Activated T-cell treated with anti-CD3 and anti-CD28 coated beads, Interleukin-2, amount 50 U/mL, for 72 hours (primary cell): ENCODE results near the gene GRAMD1A. TPM values are rescaled to one million over a fixed set of nuclear protein-coding genes. Genes with fewer than 3 reads are reported as not detected.

Experiments used
- ATAC-seq, 2 donors: fragments of 150-1000 bp; cut with Tn5 transposase; replicated peaks in 1 of 2; 2 replicates each; pipeline ENCODE4 v1.10.0; 2021; ENCODE audit warnings: moderate library complexity in 2 of 2, mild to moderate bottlenecking in 1 of 2
- DNase-seq, 2 donors: peaks; one replicate each; pipeline ENCODE4 v3.0.0; 2021 to 2022; ENCODE audit warnings: mixed read lengths in 1 of 2
- H3K27ac Mint-ChIP-seq: one replicate; pipeline ENCODE4 v1.8.0; 2022; ENCODE audit warnings: mild to moderate bottlenecking, moderate library complexity, mixed read lengths
- H3K27me3 Mint-ChIP-seq: one replicate; pipeline ENCODE4 v1.8.0; 2022; ENCODE audit warnings: low read depth, mixed read lengths
- H3K36me3 Mint-ChIP-seq, 2 donors: one replicate each; pipeline ENCODE4 v1.8.0; 2022; ENCODE audit warnings: mixed read lengths in 2 of 2, mild to moderate bottlenecking in 1 of 2; ENCODE audit not compliant: insufficient read depth in 2 of 2
- H3K4me1 Mint-ChIP-seq: one replicate; pipeline ENCODE4 v1.8.0; 2022; ENCODE audit warnings: low read depth, mixed read lengths
- H3K4me3 Mint-ChIP-seq, 2 donors: one replicate each; pipeline ENCODE4 v1.8.0; 2022; ENCODE audit warnings: mild to moderate bottlenecking in 2 of 2, mixed read lengths in 2 of 2, moderate library complexity in 2 of 2
- H3K9me3 Mint-ChIP-seq, 2 donors: one replicate each; pipeline ENCODE4 v1.8.0; 2022; ENCODE audit warnings: mixed read lengths in 2 of 2
- total RNA-seq, 2 donors: library from RNA; stranded (reverse); gene quantifications; one replicate each; pipeline ENCODE4 v1.2.3, GENCODE V29; 2022

GRAMD1A gene
- total RNA-seq, 2 donors from 2014 or later, result 233 to 236 TPM

DNA sequence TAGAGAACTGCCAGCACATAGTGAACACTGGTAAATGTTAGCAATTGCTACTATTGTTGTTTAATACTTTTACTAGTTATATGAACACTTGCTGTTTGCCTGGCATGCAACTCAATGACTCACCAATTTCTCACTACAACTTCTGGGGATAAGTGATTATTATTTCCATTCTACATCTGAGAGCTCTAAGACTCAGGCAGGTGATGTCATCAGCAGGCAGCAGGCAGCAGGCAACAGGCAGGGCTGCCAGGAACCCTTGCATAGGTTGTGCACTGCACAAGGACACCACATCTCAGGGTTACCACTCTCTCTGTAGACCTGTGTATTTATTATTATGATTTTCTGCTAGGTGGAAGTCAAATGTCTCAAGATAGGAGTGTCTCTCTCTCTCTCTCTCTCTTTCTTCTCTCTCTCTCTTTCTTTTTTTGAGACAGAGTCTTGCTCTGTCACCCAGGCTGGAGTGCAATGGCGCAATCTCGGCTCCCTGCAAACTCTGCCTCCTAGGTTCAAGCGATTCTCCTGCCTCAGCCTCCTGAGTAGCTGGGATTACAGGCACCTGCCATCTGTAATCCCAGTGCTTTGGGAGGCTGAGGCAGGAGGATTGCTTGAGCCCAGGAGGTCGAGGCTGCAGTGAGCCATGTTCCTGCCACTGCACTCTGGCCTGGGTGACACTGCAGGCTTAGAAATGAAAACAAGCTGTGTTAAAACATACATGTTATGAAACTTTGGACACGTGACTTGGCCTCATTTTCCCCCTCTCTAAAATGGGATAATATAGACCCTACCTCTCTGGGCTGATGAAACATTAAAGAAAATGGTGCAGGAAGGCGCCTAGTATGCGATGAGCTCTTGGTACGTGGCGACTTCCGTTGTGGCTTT, 64.1 kb downstream of the GRAMD1A start:
- Mint-ChIP-seq H3K36me3 (no peaks in the 10 kb centered on the region), H3K4me1 (peaks cover 27% of the 10 kb centered on the region), H3K9me3 (peaks cover 0 to 2% of the 10 kb centered on the region in 2 donors), H3K4me3 (no peak overlapping the region), H3K27me3 (no peaks in the 10 kb centered on the region), H3K27ac (no peak overlapping the region)
- DNase-seq, result peak in 1 of 2 donors; percentile 27
- peak; percentile 62 to 66 for ATAC-seq

DNA sequence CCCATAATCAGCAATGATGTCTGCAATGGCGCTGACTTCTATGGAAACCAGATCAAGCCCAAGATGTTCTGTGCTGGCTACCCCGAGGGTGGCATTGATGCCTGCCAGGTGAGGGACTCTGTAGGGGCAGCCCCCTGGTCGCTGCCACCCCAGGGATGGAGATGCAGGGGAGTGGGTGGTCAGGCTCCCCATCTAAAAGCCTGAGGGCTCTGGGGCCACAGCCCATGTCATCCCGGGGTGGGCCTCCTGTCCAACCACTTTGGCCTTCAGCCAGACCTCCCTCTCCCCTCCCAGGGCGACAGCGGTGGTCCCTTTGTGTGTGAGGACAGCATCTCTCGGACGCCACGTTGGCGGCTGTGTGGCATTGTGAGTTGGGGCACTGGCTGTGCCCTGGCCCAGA, 65.5 kb downstream of the GRAMD1A start:
- Mint-ChIP-seq H3K4me3 (no peak overlapping the region), H3K9me3 (peaks cover 0 to 2% of the 10 kb centered on the region in 2 donors), H3K36me3 (no peaks in the 10 kb centered on the region), H3K27ac (no peak overlapping the region), H3K4me1 (peaks cover 27% of the 10 kb centered on the region), H3K27me3 (no peaks in the 10 kb centered on the region)
- no peak for ATAC-seq
- no peak for DNase-seq

DNA sequence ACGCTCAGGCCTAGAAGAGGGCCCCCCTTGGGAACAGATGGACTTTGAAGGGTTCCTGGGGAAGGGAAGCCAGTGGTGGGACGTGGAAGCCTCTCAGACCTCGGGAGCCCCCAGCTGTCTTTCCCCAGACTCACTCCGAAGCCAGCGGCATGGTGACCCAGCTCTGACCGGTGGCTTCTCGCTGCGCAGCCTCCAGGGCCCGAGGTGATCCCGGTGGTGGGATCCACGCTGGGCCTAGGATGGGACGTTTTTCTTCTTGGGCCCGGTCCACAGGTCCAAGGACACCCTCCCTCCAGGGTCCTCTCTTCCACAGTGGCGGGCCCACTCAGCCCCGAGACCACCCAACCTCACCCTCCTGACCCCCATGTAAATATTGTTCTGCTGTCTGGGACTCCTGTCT, 66.0 kb downstream of the GRAMD1A start:
- DNase-seq, result no peak
- Mint-ChIP-seq H3K27me3 (no peaks in the 10 kb centered on the region), H3K4me1 (peaks cover 27% of the 10 kb centered on the region), H3K4me3 (no peak overlapping the region), H3K27ac (no peak overlapping the region), H3K36me3 (no peaks in the 10 kb centered on the region), H3K9me3 (peaks cover 0 to 2% of the 10 kb centered on the region in 2 donors)
- ATAC-seq, result no peak

DNA sequence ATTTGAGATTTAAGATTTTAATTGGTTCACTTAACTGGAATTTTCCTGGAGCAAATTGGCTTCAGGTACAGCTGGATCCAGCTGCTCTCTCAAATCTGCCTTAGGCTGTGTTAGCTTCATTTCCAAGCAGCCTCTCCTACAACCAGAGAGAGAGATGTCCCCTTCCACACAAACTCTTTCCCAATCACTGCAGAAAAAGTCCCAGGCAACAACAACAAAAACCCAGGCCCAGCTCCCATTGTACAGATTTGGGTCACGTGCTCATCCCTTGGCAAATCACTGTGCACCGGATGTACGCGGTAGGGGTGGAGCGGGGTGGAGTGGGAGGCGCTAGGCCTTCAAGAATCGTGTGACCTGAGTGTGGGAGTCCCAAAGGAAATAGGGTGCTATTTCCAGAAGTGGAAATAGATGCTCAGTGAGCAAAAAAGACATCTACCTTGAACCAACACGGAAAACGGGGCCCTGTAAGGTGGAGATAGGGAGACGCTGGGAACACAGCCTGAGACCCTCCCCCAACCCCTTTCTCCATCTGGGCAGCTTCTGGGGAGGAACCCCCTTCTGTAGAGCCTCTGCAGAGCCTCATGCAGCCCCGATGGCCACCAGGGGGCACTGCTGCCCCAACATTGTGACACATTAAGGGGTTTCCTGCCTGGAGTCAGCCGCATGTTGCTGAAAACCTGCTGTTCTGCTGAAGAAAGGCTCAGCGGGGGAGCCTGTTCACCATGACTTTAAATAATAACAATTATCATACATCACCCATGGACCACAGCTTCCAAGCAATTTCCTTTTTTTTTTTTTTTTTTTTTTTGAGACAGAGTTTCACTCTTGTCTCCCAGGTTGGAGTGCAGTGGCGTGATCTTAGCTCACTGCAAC, 66.8 kb downstream of the GRAMD1A start:
- ATAC-seq, result peak; percentile 91 to 92
- H3K27ac Mint-ChIP-seq, result no peak overlapping the region
- peaks cover 0 to 2% of the 10 kb centered on the region in 2 donors for H3K9me3 Mint-ChIP-seq
- peak overlapping the region; percentile 18 to 37 for H3K4me3 Mint-ChIP-seq
- no peaks in the 10 kb centered on the region for H3K27me3 Mint-ChIP-seq
- peaks cover 27% of the 10 kb centered on the region for H3K4me1 Mint-ChIP-seq
- peak; percentile 90 to 94 for DNase-seq
- no peaks in the 10 kb centered on the region for H3K36me3 Mint-ChIP-seq

DNA sequence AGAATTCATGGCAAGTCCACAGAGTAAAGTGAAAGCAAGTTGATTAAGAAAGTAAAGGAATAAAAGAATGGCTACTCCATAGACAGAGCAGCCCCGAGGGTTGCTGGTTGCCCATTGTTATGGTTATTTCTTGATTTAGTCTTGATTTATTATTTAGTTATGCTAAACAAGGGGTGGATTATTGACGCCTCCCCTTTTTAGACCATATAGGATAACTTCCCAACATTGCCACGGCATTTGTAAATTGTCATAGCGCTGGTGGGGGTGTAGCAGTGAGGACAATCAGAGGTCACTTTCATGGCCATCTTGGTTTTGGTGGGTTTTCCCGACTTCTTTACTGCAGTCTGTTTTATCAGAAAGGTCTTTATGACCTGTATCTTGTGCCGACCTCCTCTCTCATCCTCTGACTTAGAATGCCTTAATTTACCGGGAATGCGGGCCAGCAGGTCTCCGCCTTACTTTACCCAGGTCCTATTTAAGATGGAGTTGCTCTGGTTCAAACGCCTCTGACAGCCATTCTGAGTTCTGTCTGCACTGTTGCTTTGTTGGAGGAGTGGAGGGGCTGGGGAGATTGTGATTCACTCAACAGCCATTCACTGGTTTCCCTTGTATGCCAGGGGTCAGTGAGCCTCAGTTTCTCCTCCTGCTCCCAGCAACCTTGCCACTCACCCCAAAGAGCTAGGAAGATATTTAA, 69.0 kb downstream of the GRAMD1A start:
- H3K27ac Mint-ChIP-seq, result no peak overlapping the region
- ATAC-seq (no peak), DNase-seq (no peak)
- H3K4me1 Mint-ChIP-seq, result peaks cover 18% of the 10 kb centered on the region
- no peaks in the 10 kb centered on the region for H3K27me3 Mint-ChIP-seq
- H3K9me3 Mint-ChIP-seq, result peaks cover 0 to 2% of the 10 kb centered on the region in 2 donors
- no peak overlapping the region for H3K4me3 Mint-ChIP-seq
- H3K36me3 Mint-ChIP-seq, result no peaks in the 10 kb centered on the region

DNA sequence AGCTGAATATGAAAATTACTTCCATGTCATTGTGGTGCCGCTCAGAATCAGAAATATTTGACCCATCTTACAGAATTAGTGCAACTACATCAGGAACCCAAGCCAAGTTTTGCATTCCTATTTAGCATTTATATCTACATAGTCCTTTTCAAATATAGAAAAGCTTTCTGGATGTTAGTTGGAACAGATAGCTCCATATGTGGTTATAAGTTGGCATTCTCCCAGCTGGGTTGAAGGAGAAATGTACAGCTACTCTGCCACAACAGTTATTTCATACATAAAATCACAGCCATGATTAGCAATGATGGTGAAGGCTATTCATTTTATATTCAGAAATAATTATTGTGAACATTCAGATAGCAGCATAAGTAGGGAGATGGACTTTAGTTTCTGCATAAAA, 69.6 kb downstream of the GRAMD1A start:
- no peaks in the 10 kb centered on the region for H3K27me3 Mint-ChIP-seq
- no peaks in the 10 kb centered on the region for H3K36me3 Mint-ChIP-seq
- H3K4me3 Mint-ChIP-seq, result no peak overlapping the region
- H3K27ac Mint-ChIP-seq, result no peak overlapping the region
- ATAC-seq (no peak), DNase-seq (no peak)
- peaks cover 12% of the 10 kb centered on the region for H3K4me1 Mint-ChIP-seq
- peaks cover 0 to 2% of the 10 kb centered on the region in 2 donors for H3K9me3 Mint-ChIP-seq

DNA sequence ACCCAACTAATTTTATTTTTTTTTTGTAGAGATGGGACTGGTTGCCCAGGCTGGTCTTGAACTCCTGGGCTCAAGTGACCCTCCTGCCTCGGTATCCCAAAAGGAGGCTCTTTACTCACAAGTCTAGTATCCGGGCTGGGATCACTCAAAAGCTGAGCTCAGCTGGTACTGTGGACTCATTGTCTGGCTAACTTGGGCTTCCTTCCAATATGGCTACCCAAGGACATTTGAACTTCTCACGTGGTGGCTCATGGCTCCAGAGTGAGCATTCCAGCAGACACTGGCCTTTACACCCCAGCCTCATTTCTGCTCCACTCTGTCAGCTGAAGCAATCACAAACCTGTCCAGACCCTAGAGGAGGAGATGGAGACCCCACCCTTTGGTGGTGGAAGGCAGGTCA, 70.3 kb downstream of the GRAMD1A start:
- peaks cover 6% of the 10 kb centered on the region for H3K4me1 Mint-ChIP-seq
- H3K9me3 Mint-ChIP-seq, result peaks cover 0 to 2% of the 10 kb centered on the region in 2 donors
- H3K27me3 Mint-ChIP-seq, result no peaks in the 10 kb centered on the region
- H3K4me3 Mint-ChIP-seq, result no peak overlapping the region
- no peak for ATAC-seq
- DNase-seq, result no peak
- H3K27ac Mint-ChIP-seq, result no peak overlapping the region
- H3K36me3 Mint-ChIP-seq, result no peaks in the 10 kb centered on the region

DNA sequence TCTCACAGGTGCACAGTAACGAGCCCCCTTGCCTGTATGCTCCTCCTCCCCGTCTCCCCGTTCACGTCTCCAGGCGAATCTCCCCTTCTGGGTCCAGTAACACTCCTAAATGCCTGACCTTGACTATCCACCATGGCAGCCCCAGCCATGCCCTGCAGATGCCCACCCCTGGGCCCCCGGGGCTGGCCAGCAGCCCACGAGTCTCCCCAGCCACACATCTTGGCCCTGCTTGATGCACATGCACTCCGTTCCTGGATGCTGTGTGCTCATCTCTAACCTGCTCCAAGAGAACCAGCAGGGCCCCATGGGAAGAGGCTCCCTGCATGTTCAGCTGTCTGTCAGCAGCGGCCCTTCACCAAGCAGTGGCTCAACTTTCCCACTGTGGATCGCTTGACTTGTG, 73.4 kb downstream of the GRAMD1A start:
- Mint-ChIP-seq H3K27ac (no peak overlapping the region), H3K4me1 (no peaks in the 10 kb centered on the region), H3K4me3 (no peak overlapping the region), H3K36me3 (no peaks in the 10 kb centered on the region), H3K27me3 (peaks cover 7% of the 10 kb centered on the region), H3K9me3 (no peaks in the 10 kb centered on the region)
- no peak for ATAC-seq
- no peak for DNase-seq

DNA sequence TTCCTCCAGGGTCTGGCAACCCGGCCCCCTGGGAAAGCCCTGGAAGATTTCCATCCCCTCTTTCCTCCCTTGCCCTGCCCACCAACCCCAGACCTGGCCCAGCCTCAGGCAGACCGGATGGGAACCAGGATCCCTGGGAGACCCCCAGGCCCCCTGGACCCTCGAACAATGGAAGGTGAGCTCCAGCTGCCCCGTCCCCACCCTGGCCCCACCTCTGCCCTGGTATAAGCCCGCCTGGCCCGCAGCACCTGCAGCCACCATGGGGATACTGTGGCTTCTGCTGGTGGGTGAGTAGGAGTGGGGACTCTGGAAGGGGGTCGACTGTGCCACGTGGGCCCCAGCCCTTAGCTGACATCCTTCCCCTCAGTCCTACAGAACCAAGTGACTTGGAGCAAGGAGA, 73.8 kb downstream of the GRAMD1A start:
- H3K27me3 Mint-ChIP-seq, result peaks cover 11% of the 10 kb centered on the region
- no peak for DNase-seq

DNA sequence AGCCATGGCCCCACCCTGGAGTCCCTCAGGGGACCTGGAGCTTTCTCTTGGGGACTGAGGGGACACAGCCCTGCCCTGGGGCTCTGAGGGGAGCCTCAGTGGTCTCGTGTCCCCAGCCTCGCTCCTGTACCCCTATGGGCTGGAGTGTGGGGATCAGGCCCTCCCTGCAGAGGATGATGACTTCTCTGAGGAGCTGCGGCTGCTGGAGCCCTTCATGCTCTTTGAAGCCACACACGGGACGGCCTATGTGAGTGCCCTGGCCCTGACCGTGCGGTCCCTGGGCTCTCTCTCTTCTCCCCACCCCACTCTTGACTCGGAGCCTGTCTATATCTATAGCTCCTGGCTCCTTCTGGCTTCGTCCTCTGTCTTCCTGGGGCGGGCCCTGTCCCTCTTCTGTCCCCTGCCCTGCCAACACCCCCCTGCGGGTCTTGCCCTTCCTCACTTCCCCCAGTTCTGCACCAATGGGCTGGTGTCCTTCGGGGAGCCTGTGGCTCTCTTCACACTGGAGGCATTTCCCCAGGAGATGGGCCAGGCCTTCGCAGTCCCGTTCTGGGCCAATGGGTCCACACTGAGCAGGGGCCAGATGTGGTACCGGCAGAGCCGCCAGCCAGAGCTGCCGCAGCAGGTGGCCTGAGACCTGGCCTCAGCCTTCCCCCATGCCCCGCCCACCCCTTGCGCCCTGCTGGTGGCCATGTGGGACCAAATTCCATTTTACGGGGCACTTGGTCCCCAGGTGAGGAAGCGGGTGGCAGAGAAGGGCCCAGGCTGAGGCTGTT, 74.5 kb downstream of the GRAMD1A start:
- DNase-seq (no peak), ATAC-seq (no peak)
- no peaks in the 10 kb centered on the region for H3K9me3 Mint-ChIP-seq
- H3K4me3 Mint-ChIP-seq, result no peak overlapping the region
- no peaks in the 10 kb centered on the region for H3K4me1 Mint-ChIP-seq
- peaks cover 17% of the 10 kb centered on the region for H3K27me3 Mint-ChIP-seq
- no peaks in the 10 kb centered on the region for H3K36me3 Mint-ChIP-seq
- no peak overlapping the region for H3K27ac Mint-ChIP-seq

More for the DNA sequence above, 73.8 kb downstream of the GRAMD1A start:
- Mint-ChIP-seq H3K4me3 (no peak overlapping the region), H3K27ac (no peak overlapping the region), H3K9me3 (no peaks in the 10 kb centered on the region), H3K4me1 (no peaks in the 10 kb centered on the region), H3K36me3 (no peaks in the 10 kb centered on the region)
- ATAC-seq, result no peak

DNA sequence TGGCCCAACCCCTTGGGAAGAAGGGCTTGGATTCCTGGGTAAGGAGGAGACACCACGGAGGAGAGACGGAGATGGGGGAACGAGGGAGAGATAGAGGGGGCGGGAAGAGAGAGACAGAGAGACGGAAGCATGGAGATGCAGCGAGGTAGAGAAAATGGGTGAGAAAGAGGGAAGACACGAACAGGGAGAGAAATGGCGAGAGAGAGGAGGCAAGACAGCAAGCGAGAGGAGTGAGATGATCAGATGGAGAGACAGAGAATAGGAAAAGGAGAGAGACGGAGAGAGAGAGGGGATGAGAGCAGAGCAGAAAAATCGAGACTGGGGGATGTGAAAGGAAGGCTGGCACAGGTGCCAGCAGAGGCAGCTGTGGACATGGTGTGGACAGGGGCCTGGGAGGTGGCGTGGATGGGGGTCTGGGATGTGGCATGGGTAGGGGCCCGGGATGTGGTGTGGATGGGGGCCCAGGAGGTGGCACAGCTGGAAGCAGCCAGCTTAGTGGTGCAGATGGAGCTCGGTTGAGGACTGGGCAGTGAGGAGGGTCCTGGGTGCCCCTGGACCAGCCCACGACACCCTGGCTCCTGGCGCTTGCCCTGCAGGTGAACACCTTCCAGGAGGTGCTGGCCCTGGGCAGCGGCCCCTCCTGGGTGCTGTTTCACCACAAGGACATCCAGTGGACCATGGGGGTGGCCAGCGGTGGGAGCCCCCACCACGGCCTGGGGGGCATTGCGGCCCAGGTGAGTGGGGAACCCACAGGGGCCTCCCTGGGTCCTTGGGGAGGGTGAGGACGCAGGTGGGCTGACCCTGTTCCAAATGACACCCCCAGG, 75.3 kb downstream of the GRAMD1A start:
- Mint-ChIP-seq H3K27ac (no peak overlapping the region), H3K4me3 (no peak overlapping the region), H3K9me3 (no peaks in the 10 kb centered on the region), H3K27me3 (peaks cover 17% of the 10 kb centered on the region), H3K36me3 (no peaks in the 10 kb centered on the region), H3K4me1 (no peaks in the 10 kb centered on the region)
- DNase-seq (no peak), ATAC-seq (no peak)

DNA sequence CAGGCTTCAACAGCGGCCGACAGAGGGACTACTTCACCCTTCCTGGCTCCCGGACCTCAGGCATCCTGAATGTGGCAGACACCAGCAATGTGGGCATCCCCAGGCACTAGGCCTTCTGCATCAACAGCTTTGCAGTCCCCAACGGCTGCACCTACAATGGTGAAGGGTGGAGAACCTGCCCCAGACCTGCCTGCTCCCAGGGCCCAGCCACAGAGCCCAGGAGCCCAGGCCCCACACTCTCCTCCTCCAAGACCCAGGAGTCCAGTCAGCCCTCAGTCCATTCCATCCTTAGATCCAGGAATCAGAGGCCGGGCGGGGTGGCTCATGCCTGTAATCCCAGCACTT, 75.9 kb downstream of the GRAMD1A start:
- Mint-ChIP-seq H3K27ac (no peak overlapping the region), H3K4me1 (no peaks in the 10 kb centered on the region), H3K4me3 (no peak overlapping the region), H3K27me3 (peaks cover 17% of the 10 kb centered on the region), H3K9me3 (no peaks in the 10 kb centered on the region), H3K36me3 (no peaks in the 10 kb centered on the region)
- DNase-seq, result no peak
- no peak for ATAC-seq
